DMS 273 (cell line): ENCODE measurements around the gene THRAP3.

Experiments
- DNase-seq: peaks from one replicate; lab custom pipeline; 2025; ENCODE audit not compliant: unreplicated experiment; lab: John Stamatoyannopoulos, UW

The THRAP3 gene

DNA sequence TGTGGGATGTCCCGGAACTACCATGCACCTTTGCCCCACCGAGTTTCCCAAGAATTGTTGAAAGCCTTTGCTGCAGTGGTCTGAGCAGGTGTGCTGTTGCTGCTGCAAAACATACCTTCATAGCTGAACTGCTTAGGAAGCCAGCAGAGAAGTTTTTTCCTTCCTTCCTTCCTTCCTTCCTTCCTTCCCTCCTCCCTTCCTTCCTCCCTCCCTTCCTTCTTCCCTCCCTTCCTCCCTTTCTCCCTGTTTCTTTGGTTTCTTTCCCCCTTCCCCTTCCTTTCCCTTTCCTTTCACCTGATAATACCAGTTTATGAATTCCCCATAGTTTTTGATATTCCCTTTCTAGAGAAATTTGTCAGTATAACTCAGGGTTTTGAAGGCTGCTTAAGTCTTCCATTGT lies 71.1 kb downstream of the THRAP3 start:
- no peak for DNase-seq

DNA sequence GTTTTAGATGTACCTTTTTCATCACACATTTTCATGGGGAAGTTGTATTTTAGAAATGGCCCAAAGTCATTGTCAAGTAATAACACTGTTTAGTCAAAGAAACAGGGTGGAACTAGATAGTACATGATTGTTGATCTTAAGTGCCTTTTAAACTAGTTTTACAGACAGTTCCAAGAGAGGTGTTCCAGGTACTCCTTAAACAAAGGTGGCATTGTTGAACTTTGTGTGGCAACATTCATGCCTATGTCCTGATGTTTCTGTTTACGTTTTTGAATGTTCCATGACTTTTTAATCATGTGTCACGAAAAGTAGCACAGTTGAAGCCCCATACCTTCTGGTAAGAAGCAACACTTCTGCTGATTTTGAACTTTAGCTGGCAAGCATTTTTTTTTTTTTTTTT lies 72.8 kb downstream of the THRAP3 start:
- DNase-seq, result no peak

DNA sequence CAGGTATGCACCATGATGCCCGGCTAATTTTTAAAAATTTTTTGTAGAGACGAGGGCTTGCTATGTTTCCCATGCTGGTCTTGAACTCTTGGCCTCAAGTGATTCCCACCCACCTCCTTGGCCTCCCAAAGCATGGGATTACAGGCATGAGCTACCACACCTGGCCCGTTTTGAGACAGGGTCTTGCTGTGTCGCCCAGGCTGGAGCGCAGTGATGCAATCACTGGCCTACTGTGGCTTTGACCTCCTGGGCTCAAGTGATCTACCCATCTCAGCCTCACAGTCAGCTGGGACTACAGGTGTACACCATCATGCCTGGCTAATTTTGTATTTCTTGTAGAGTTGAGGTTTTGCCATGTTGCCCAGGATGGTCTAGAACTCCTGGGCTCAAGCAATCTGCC lies 74.4 kb downstream of the THRAP3 start:
- no peak for DNase-seq

DNA sequence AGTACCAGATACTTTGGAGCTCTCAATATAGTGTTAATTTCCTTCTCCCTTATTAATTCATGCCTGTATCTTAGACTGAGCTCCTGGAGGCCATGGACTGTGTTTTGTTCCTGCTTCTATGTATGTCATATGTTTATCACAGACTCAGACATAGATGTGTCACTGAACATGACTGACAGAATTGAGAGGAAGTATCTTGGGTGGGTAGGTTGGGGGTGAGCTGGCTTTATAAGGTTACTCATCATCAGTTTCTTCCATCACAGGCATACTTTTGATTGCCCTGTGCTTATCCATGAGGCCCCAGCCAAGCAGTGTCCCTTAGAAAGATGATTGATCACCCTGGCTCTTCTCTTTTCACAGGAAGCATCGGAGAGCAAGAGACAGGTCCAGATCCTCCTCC lies 76.3 kb downstream of the THRAP3 start:
- no peak for DNase-seq

DNA sequence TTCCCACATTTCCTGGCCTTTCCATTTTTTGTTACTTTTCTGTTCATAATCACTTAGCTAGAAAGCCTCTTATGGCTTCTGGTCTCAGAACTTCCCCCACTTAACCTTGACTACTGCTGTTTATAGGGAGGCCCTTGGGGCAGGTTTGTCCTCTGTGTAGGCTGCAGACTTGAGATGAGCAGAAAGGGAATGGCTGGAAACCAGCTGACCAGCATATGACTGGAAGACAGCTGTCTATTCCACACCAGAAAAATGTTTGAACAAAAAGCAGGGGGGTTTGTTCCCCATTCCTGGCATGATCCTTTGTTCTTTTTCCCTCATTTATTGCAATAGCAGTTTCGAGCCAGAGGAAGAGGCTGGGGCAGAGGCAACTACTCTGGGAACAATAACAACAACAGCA lies 77.0 kb downstream of the THRAP3 start:
- DNase-seq, result no peak

DNA sequence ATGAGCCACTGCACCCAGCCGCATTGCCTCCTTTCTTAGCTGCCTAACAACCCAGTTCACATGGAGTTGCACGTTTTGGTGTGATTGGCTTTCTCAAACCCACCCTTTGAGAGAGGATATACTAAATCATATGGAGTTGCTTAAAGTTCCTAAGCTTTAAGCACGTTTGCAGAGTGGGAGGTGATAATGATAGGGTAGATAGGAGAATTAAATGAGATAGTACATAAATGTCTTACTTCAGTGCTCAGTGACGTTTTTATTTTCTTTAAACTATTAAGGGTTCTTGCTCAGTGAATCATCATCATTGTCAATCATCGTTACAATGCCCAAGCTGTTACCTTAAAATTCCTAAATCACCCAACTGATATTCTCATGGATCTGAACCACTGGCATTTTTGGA lies 79.0 kb downstream of the THRAP3 start:
- no peak for DNase-seq

GRCh38 chr1:36303650-36304360 lies 79.6 kb downstream of the THRAP3 start:
- DNase-seq, result no peak

DNA sequence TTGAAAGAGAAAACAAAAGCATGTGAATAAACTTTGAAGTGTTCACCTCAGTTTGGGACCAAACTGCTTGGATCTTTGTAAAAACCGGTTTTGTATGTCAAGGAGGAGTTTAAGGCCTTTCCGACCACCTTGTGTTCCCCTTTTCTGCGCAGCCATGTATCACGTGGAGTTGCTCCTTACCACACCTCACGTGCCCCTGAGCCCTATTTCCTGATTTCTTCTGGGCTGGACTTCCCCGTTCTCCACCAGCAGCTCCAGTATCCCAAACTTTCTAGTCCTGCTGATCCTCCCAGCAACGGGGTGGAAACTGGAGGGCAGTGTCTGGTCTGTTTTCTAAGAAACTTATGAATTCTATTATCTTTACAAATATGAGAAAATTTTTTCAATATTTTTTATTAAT lies 80.3 kb downstream of the THRAP3 start:
- DNase-seq, result no peak

DNA sequence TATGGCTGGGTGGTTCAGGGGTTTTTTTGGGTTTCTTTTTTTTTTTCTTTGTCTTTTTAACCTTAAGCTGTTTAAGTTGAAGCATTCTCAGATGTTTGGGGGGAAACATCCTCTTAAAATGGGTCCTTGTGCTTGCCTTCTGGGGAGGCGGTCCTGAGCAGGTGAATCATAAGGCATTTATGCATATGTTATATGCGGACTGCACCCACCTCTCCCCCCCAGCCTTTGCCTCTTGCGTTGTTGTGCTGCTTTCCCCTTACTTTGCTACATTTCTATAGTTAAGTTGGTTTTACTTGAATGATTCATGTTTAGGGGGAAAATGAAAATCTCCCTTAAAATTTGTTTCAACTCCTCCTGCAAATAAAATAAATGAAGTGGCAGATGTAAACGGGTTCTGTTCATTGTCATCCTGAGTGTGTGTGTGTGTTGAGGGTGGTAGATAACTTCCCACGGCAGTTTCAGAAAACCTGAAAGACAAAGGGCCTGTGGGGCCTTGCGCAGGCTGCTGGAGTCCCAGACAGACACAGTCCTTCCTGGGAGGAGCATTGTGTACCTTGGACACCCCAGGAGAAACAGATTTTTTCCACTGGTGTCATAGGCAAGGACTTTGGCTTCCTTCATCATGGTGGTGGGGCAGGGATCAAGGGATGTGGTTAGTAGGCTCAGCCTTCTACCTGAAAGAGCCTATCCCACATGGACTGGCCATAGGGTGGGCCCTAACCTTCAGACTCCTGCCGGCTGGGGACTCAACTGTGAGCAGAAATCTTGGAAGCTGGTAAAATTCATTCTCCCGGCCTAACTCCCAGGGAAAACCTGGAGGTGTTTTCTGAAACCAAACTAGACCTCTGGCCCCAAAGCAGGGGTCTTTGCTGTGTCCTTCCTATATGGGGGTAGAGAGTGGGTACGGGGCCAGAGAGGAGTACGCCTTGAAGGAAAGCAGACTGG lies 81.0 kb downstream of the THRAP3 start:
- DNase-seq, result no peak

GRCh38 chr1:36305915-36306209 lies 81.6 kb downstream of the THRAP3 start:
- DNase-seq, result peak; percentile 47

DNA sequence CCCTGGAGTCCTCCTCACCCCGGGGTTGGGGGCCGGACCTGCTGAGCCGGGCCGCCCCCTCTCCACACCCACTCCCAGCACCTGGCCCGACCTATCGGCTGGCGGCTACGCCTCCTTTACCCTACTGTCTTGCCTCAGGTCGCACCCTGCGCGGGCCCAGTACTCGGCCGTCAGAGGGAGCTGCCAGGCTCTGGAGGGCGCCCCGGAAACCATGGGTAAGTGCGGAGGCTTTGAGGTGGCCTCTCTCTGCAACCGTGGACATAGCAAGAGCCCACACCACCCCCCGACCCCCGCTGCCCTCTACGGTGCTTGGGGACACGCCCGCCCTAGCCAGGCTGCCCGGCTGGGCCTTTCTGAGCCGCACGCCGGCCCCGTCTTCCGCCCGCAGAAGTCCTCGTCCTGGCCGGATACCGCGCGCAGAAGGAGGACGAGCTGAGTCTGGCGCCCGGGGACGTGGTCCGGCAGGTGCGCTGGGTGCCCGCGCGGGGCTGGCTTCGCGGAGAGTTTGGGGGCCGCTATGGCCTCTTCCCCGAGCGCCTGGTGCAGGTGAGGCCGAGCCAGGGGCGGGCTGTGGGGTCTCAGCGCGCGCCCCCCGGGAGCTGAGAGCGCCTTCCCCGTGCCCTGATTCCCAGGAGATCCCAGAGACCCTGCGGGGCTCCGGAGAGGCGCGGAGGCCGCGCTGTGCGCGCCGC lies 82.1 kb downstream of the THRAP3 start, which contains the start of gene SH3D21:
Gene SH3D21 (plus strand): TSS at position 159 of the 692 bp plus-strand sequence. CDS start 53 bp downstream, at position 212.
- DNase-seq, result peak; percentile 77

GRCh38 chr1:36306902-36307456 lies 82.7 kb downstream of the THRAP3 start:
- peak; percentile 98 for DNase-seq

GRCh38 chr1:36307601-36308330 lies 83.5 kb downstream of the THRAP3 start:
- DNase-seq, result no peak

DNA sequence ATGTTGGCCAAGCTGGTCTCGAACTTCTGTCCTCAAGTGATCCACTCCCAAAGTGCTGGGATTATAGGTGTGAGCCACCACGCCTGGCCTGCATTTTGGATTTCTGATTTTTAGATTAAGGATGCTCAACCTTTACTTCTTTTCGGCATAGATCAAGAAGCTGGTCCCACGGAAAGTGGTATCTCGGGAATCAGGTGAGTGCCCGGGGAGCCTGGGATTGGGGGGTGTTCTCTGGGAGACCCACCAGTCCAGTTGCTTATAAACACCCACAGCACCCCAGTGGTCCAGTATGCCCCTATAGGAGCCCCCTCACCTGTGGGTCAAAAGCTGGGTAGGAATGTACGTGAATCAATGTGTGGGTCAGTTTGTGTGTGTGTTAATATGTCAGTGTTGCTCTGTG lies 85.2 kb downstream of the THRAP3 start:
- no peak for DNase-seq

DNA sequence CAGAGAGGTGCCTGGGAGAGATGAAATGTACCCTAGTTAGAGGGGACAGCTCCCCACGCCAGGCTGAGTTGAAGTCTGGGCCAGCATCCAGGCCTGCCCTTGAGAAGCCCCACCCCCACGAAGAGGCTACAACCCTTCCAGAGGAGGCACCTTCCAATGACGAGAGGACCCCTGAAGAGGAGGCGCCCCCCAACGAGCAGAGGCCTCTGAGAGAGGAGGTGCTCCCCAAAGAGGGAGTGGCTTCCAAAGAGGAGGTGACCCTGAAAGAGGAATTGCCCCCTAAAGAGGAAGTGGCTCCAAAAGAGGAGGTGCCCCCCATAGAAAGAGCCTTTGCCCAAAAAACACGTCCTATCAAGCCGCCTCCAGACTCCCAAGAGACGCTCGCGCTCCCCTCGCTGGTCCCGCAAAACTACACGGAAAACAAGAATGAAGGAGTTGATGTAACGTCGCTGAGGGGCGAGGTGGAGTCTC lies 96.1 kb downstream of the THRAP3 start:
- no peak for DNase-seq

DNA sequence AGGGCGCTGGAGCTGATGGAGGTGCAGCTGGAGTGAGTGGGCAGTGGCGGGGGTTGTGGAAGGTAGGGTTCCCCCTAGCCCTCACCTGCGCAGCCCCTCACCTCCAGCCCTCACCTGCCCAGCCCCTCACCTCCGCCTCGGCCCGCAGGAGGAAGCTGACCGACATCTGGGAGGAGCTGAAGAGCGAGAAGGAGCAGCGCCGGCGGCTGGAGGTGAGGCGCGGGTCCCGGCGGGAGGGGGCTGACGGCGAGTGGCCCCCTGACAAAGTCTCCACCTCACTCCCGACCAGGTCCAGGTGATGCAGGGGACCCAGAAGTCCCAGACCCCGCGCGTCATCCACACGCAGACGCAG lies 96.5 kb downstream of the THRAP3 start:
- no peak for DNase-seq

GRCh38 chr1:36321119-36321951 lies 97.1 kb downstream of the THRAP3 start:
- no peak for DNase-seq

GRCh38 chr1:36322041-36322785 lies 98.0 kb downstream of the THRAP3 start:
- DNase-seq, result no peak
